ENCODE results near the gene CHD9.

CHD9 gene

DNA sequence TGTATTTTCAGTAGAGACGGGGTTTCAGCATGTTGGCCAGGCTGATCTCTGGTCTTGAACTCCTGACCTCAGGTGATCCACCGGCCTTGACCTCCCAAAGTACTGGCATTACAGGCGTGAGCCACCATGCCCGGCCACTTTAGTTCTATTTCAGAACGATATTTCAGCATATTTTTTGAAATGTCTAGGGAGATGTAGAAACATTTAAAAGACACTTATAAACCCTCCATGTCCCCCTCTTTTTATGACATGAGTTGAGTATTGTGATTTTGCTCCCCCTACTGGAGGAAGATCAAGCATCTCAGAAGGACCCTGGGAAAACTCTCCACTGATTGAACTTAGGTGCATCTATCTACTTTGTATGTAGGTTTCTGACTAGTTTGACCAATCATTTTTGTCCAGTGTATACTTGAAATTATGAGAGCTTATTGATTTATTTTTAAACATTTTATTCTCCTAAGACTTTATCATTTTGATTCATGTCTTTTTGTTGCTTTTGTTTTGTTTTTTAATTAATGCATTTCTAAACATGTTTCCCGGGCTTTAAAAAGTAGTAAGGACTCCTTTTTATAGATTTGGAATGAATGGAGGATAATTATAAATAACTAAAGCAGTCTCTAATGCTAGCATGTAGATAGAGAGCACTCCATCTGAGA, 105.1 kb downstream of the CHD9 start:
- Histone ChIP-seq H3K4me3 (ENCODE audit: control insufficient read depth in 1 of 7, extremely low read depth in 1 of 7, insufficient read depth in 4 of 7, low read depth in 2 of 7, low read length in 6 of 7) (no peak overlapping the region), H3K36me3 (ENCODE audit: control insufficient read depth in 4 of 4, insufficient read depth in 4 of 4, low read length in 3 of 4) (peaks cover 4 to 20% (median 13%) of the 10 kb centered on the region in 4 experiments), H3K27me3 (replicated peaks in 2 of 5; ENCODE audit: control insufficient read depth in 4 of 5, insufficient read depth in 5 of 5, low read length in 4 of 5) (no peaks in the 10 kb centered on the region), H3K4me1 (ENCODE audit: control extremely low read depth in 1 of 4, control insufficient read depth in 4 of 4, insufficient read depth in 4 of 4, low read length in 3 of 4) (no peaks in the 10 kb centered on the region), H3K27ac (ENCODE audit: insufficient read depth in 1 of 2, low read depth in 1 of 2, low read length in 2 of 2, poor library complexity in 1 of 2, severe bottlenecking in 2 of 2) (no peak overlapping the region), H3K9me3 (ENCODE audit: control extremely low read depth in 1 of 5, control insufficient read depth in 4 of 5, insufficient read depth in 2 of 5, low read depth in 1 of 5, low read length in 4 of 5) (no peaks in the 10 kb centered on the region)
- ChIA-PET POLR2A (no interaction called here), CTCF (interaction anchor here (0.6 to 5.7 kb wide), 14 partner anchors 8 to 114 kb away, joined by 3 to 49 read pairs (median 4); partner anchors contain the start of gene CHD9)
- peak; percentile 75 to 82 (median 77) for DNase-seq
- 100% methylated on average over 2 of the region's 6 CpGs for WGBS (ENCODE audit: insufficient coverage)

- ChIA-PET POLR2A (no interaction called here), CTCF (interaction anchor here (1.6 to 3.3 kb wide), 4 partner anchors 16 to 111 kb away, joined by 3 to 10 read pairs (median 5); partner anchors contain the start of gene CHD9)
- Histone ChIP-seq H3K27ac (ENCODE audit: insufficient read depth in 1 of 2, low read depth in 1 of 2, low read length in 2 of 2, poor library complexity in 1 of 2, severe bottlenecking in 2 of 2) (no peak overlapping the region), H3K4me3 (ENCODE audit: control insufficient read depth in 1 of 7, extremely low read depth in 1 of 7, insufficient read depth in 4 of 7, low read depth in 2 of 7, low read length in 6 of 7) (no peak overlapping the region), H3K4me1 (ENCODE audit: control extremely low read depth in 1 of 4, control insufficient read depth in 4 of 4, insufficient read depth in 4 of 4, low read length in 3 of 4) (no peaks in the 10 kb centered on the region), H3K9me3 (ENCODE audit: control extremely low read depth in 1 of 5, control insufficient read depth in 4 of 5, insufficient read depth in 2 of 5, low read depth in 1 of 5, low read length in 4 of 5) (no peaks in the 10 kb centered on the region), H3K36me3 (ENCODE audit: control insufficient read depth in 4 of 4, insufficient read depth in 4 of 4, low read length in 3 of 4) (peaks cover 0 to 4% (median 0%) of the 10 kb centered on the region in 4 experiments), H3K27me3 (replicated peaks in 2 of 5; ENCODE audit: control insufficient read depth in 4 of 5, insufficient read depth in 5 of 5, low read length in 4 of 5) (no peaks in the 10 kb centered on the region)
- no peak for DNase-seq
These were observed 111.3 kb downstream of the CHD9 start for GRCh38 chr16:53166099-53166498.

GRCh38 chr16:53168744-53169143, 114.0 kb downstream of the CHD9 start:
- no peak overlapping the region for H3K27ac ChIP-seq (ENCODE audit: insufficient read depth in 1 of 2, low read depth in 1 of 2, low read length in 2 of 2, poor library complexity in 1 of 2, severe bottlenecking in 2 of 2)
- no peak for DNase-seq
- WGBS (ENCODE audit: insufficient coverage), result no CpG with 5 or more reads among the region's 6 CpGs
- H3K4me3 ChIP-seq (ENCODE audit: control insufficient read depth in 1 of 7, extremely low read depth in 1 of 7, insufficient read depth in 4 of 7, low read depth in 2 of 7, low read length in 6 of 7), result no peak overlapping the region
- CTCF ChIA-PET, result interaction anchor here (1.8 to 3.3 kb wide), 2 partner anchors 9 to 39 kb away, joined by 6 to 10 read pairs; no protein-coding TSS in a partner anchor
- no peaks in the 10 kb centered on the region for H3K9me3 ChIP-seq (ENCODE audit: control extremely low read depth in 1 of 5, control insufficient read depth in 4 of 5, insufficient read depth in 2 of 5, low read depth in 1 of 5, low read length in 4 of 5)
- no peaks in the 10 kb centered on the region for H3K27me3 ChIP-seq (replicated peaks in 2 of 5; ENCODE audit: control insufficient read depth in 4 of 5, insufficient read depth in 5 of 5, low read length in 4 of 5)
- POLR2A ChIA-PET, result no interaction called here
- no peaks in the 10 kb centered on the region for H3K4me1 ChIP-seq (ENCODE audit: control extremely low read depth in 1 of 4, control insufficient read depth in 4 of 4, insufficient read depth in 4 of 4, low read length in 3 of 4)
- peaks cover 0 to 4% (median 0%) of the 10 kb centered on the region in 4 experiments for H3K36me3 ChIP-seq (ENCODE audit: control insufficient read depth in 4 of 4, insufficient read depth in 4 of 4, low read length in 3 of 4)

DNA sequence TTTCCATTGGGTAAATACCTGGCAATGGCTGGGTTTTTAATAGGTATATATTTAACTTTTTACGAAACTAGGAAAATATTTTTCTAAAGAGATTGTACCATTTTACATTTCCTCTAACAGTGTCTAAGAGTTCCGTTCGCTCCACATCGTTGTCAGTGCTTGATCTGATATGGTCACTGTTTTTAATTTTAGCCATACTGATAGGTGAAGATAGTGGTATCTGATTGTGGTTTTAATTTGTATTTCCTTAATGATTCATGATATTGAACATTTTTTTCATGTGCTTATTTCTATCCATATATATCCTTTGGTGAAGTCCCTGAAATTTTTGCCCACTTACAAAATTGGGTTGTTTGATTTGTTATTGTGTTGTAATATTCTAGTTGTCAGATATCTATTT, 117.7 kb downstream of the CHD9 start:
- Histone ChIP-seq H3K36me3 (ENCODE audit: control insufficient read depth in 4 of 4, insufficient read depth in 4 of 4, low read length in 3 of 4) (peaks cover 0 to 9% (median 3%) of the 10 kb centered on the region in 4 experiments), H3K9me3 (ENCODE audit: control extremely low read depth in 1 of 5, control insufficient read depth in 4 of 5, insufficient read depth in 2 of 5, low read depth in 1 of 5, low read length in 4 of 5) (no peaks in the 10 kb centered on the region), H3K4me3 (ENCODE audit: control insufficient read depth in 1 of 7, extremely low read depth in 1 of 7, insufficient read depth in 4 of 7, low read depth in 2 of 7, low read length in 6 of 7) (no peak overlapping the region), H3K4me1 (ENCODE audit: control extremely low read depth in 1 of 4, control insufficient read depth in 4 of 4, insufficient read depth in 4 of 4, low read length in 3 of 4) (peaks cover 0 to 4% (median 0%) of the 10 kb centered on the region in 4 experiments), H3K27me3 (replicated peaks in 2 of 5; ENCODE audit: control insufficient read depth in 4 of 5, insufficient read depth in 5 of 5, low read length in 4 of 5) (no peaks in the 10 kb centered on the region), H3K27ac (ENCODE audit: insufficient read depth in 1 of 2, low read depth in 1 of 2, low read length in 2 of 2, poor library complexity in 1 of 2, severe bottlenecking in 2 of 2) (no peak overlapping the region)
- WGBS (ENCODE audit: insufficient coverage), result 0% methylated on average over 1 of the region's 4 CpGs
- ChIA-PET CTCF (no interaction called here), POLR2A (interaction anchor here (0.7 kb wide), 1 partner anchor 75 kb away, joined by 4 read pairs; no protein-coding TSS in a partner anchor)
- DNase-seq, result peak in 2 of 3 donors; percentile 5 to 10

- WGBS (ENCODE audit: insufficient coverage), result 100% methylated on average over 1 of the region's 1 CpG
- Histone ChIP-seq H3K4me1 (ENCODE audit: control extremely low read depth in 1 of 4, control insufficient read depth in 4 of 4, insufficient read depth in 4 of 4, low read length in 3 of 4) (peaks cover 0 to 4% (median 0%) of the 10 kb centered on the region in 4 experiments), H3K27me3 (replicated peaks in 2 of 5; ENCODE audit: control insufficient read depth in 4 of 5, insufficient read depth in 5 of 5, low read length in 4 of 5) (no peaks in the 10 kb centered on the region), H3K36me3 (ENCODE audit: control insufficient read depth in 4 of 4, insufficient read depth in 4 of 4, low read length in 3 of 4) (peaks cover 0 to 13% (median 3%) of the 10 kb centered on the region in 4 experiments), H3K27ac (ENCODE audit: insufficient read depth in 1 of 2, low read depth in 1 of 2, low read length in 2 of 2, poor library complexity in 1 of 2, severe bottlenecking in 2 of 2) (no peak overlapping the region), H3K4me3 (ENCODE audit: control insufficient read depth in 1 of 7, extremely low read depth in 1 of 7, insufficient read depth in 4 of 7, low read depth in 2 of 7, low read length in 6 of 7) (no peak overlapping the region), H3K9me3 (ENCODE audit: control extremely low read depth in 1 of 5, control insufficient read depth in 4 of 5, insufficient read depth in 2 of 5, low read depth in 1 of 5, low read length in 4 of 5) (no peaks in the 10 kb centered on the region)
- DNase-seq, result no peak
- CTCF ChIA-PET, result interaction anchor here (1.0 kb wide), 1 partner anchor 14 kb away, joined by 3 read pairs; no protein-coding TSS in a partner anchor
- POLR2A ChIA-PET, result no interaction called here
These were observed 120.3 kb downstream of the CHD9 start for GRCh38 chr16:53175118-53175517.

- peaks cover 0 to 4% (median 0%) of the 10 kb centered on the region in 4 experiments for H3K4me1 ChIP-seq (ENCODE audit: control extremely low read depth in 1 of 4, control insufficient read depth in 4 of 4, insufficient read depth in 4 of 4, low read length in 3 of 4)
- CTCF ChIA-PET, result no interaction called here
These were observed 121.6 kb downstream of the CHD9 start for GRCh38 chr16:53176434-53176833.

GRCh38 chr16:53183442-53183841, 128.7 kb downstream of the CHD9 start:
- ChIA-PET POLR2A (no interaction called here), CTCF (interaction anchor here (0.9 to 1.3 kb wide), 2 partner anchors 23 to 24 kb away, joined by 3 read pairs; no protein-coding TSS in a partner anchor)
- H3K27me3 ChIP-seq (replicated peaks in 2 of 5; ENCODE audit: control insufficient read depth in 4 of 5, insufficient read depth in 5 of 5, low read length in 4 of 5), result no peaks in the 10 kb centered on the region
- H3K9me3 ChIP-seq (ENCODE audit: control extremely low read depth in 1 of 5, control insufficient read depth in 4 of 5, insufficient read depth in 2 of 5, low read depth in 1 of 5, low read length in 4 of 5), result peaks cover 0 to 25% (median 15%) of the 10 kb centered on the region in 5 experiments
- H3K36me3 ChIP-seq (ENCODE audit: control insufficient read depth in 4 of 4, insufficient read depth in 4 of 4, low read length in 3 of 4), result peaks cover 4 to 23% (median 6%) of the 10 kb centered on the region in 4 experiments
- H3K4me1 ChIP-seq (ENCODE audit: control extremely low read depth in 1 of 4, control insufficient read depth in 4 of 4, insufficient read depth in 4 of 4, low read length in 3 of 4), result no peaks in the 10 kb centered on the region
- 97% methylated on average over 3 of the region's 4 CpGs for WGBS (ENCODE audit: insufficient coverage)
- no peak for DNase-seq
- H3K4me3 ChIP-seq (ENCODE audit: control insufficient read depth in 1 of 7, extremely low read depth in 1 of 7, insufficient read depth in 4 of 7, low read depth in 2 of 7, low read length in 6 of 7), result no peak overlapping the region
- no peak overlapping the region for H3K27ac ChIP-seq (ENCODE audit: insufficient read depth in 1 of 2, low read depth in 1 of 2, low read length in 2 of 2, poor library complexity in 1 of 2, severe bottlenecking in 2 of 2)

More at GRCh38 chr16:53176434-53176833, 121.6 kb downstream of the CHD9 start:
- H3K36me3 ChIP-seq (ENCODE audit: control insufficient read depth in 4 of 4, insufficient read depth in 4 of 4, low read length in 3 of 4), result peaks cover 0 to 13% (median 3%) of the 10 kb centered on the region in 4 experiments
- POLR2A ChIA-PET, result no interaction called here
- no peak for DNase-seq
- H3K27me3 ChIP-seq (replicated peaks in 2 of 5; ENCODE audit: control insufficient read depth in 4 of 5, insufficient read depth in 5 of 5, low read length in 4 of 5), result no peaks in the 10 kb centered on the region
- no peak overlapping the region for H3K27ac ChIP-seq (ENCODE audit: insufficient read depth in 1 of 2, low read depth in 1 of 2, low read length in 2 of 2, poor library complexity in 1 of 2, severe bottlenecking in 2 of 2)
- no peaks in the 10 kb centered on the region for H3K9me3 ChIP-seq (ENCODE audit: control extremely low read depth in 1 of 5, control insufficient read depth in 4 of 5, insufficient read depth in 2 of 5, low read depth in 1 of 5, low read length in 4 of 5)
- H3K4me3 ChIP-seq (ENCODE audit: control insufficient read depth in 1 of 7, extremely low read depth in 1 of 7, insufficient read depth in 4 of 7, low read depth in 2 of 7, low read length in 6 of 7), result no peak overlapping the region

Measured in common myeloid progenitor, CD34-positive (primary cell).